ENCODE measurements around the gene ASB2.

The ASB2 gene

DNA sequence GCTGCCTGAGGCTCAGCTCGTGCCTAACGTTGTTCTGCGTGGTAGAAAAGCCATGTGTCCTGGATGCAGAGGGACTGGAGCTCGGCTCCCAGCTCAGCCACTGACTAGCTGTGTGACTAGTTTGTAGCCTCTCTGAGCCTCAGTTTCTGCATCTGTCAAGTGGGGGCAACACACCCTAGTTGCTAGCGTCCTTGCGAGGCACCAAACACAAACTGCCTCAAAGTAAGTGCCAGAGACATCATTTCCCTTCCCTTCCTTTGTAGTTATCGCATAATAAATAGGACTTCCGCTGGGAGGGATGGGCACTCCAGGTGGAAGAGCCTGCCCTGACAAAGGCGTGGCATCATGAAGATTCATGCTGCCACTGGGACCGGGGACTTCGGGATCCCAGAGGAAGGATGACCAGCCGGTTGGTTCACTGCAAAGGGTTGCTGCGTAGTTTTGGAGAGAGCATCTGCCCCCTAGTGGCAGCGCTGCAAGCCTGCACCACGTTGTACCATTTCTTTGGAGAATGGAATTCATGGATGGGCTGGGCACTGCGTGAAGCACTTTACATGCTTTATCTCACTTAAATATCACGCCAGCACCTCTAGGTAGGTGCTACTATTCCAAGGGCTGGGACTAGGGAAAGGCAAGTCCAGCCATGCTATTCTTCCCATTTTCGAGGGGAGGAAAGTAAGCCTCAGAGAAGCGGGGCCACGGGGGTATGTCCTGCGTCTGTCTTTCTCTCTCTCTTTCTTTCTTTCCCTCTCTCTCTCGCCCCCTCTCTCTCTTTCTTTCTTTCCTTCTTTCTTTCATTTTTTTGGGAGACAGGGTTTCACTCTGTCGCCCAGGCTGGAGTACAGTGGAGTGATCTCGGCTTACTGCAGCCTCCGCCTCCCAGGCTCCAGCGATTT, 25.4 kb upstream of the ASB2 start:
- peak; percentile 95 for TF ChIP-seq CTCF (IDR thresholded peaks at IDR 0.05; ENCODE audit: control insufficient read depth, extremely low read depth, insufficient read depth)
- no peak overlapping the region for H3K4me3 ChIP-seq (ENCODE audit: low read depth, low read length)
- peak; percentile 62 for DNase-seq (ENCODE audit: low read depth)

- no peak for DNase-seq (ENCODE audit: low read depth)
Observed at GRCh38 chr14:94001016-94001415, 24.6 kb upstream of the ASB2 start.

GRCh38 chr14:94000267-94000666, 23.9 kb upstream of the ASB2 start:
- TF ChIP-seq CTCF (IDR thresholded peaks at IDR 0.05; ENCODE audit: control insufficient read depth, extremely low read depth, insufficient read depth), result no peak
- no peak for DNase-seq (ENCODE audit: low read depth)
- H3K4me3 ChIP-seq (ENCODE audit: low read depth, low read length), result no peak overlapping the region

More at GRCh38 chr14:94001016-94001415, 24.6 kb upstream of the ASB2 start:
- TF ChIP-seq CTCF (IDR thresholded peaks at IDR 0.05; ENCODE audit: control insufficient read depth, extremely low read depth, insufficient read depth), result no peak
- H3K4me3 ChIP-seq (ENCODE audit: low read depth, low read length), result no peak overlapping the region

DNA sequence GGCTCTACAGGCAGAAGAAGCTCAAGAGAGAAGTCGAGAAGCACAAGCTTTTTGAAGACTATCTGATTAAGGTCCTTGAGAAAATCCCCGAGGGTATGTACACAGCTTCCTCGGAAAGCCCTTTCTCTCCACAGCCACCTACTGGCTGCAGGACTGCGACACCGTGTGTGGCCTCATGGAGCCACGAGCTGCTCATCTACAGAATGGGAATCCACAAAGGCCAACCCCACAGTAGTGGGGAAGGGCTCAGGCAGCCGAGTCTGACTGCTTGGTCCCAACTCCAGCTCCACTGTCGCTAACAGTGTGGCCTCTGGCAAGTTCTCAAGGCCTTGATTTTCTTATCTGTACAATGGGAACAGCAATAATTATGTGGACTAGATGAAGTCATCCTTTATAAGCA, 23.2 kb upstream of the ASB2 start:
- TF ChIP-seq CTCF (IDR thresholded peaks at IDR 0.05; ENCODE audit: control insufficient read depth, extremely low read depth, insufficient read depth), result no peak
- no peak for DNase-seq (ENCODE audit: low read depth)
- no peak overlapping the region for H3K4me3 ChIP-seq (ENCODE audit: low read depth, low read length)

GRCh38 chr14:93998871-93999403, 22.6 kb upstream of the ASB2 start:
- no peak overlapping the region for H3K4me3 ChIP-seq (ENCODE audit: low read depth, low read length)
- no peak for TF ChIP-seq CTCF (IDR thresholded peaks at IDR 0.05; ENCODE audit: control insufficient read depth, extremely low read depth, insufficient read depth)
- DNase-seq (ENCODE audit: low read depth), result no peak

GRCh38 chr14:93997916-93998870, 21.8 kb upstream of the ASB2 start:
- DNase-seq (ENCODE audit: low read depth), result no peak
- H3K4me3 ChIP-seq (ENCODE audit: low read depth, low read length), result no peak overlapping the region
- TF ChIP-seq CTCF (IDR thresholded peaks at IDR 0.05; ENCODE audit: control insufficient read depth, extremely low read depth, insufficient read depth), result no peak

Data from LNCaP clone FGC (cell line).